ENCODE data around the gene EIF2S3B.

The EIF2S3B gene

GRCh38 chr12:10529603-10530002 lies 23.9 kb downstream of the EIF2S3B start:
- H3K36me3 ChIP-seq (ENCODE audit: low read depth) = no peaks in the 10 kb centered on the region
- ATAC-seq (ENCODE audit: low read depth) (no peak), DNase-seq (ENCODE audit: low spot score) (no peak)
- H3K9me3 ChIP-seq (ENCODE audit: severe bottlenecking) = no peaks in the 10 kb centered on the region
- no peak overlapping the region for H3K27ac ChIP-seq (ENCODE audit: poor library complexity, severe bottlenecking)
- H3K4me3 ChIP-seq (ENCODE audit: severe bottlenecking) = no peak overlapping the region
- TF ChIP-seq CTCF (IDR thresholded peaks at IDR 0.05; ENCODE audit: poor library complexity, severe bottlenecking) = no peak
- no peaks in the 10 kb centered on the region for H3K27me3 ChIP-seq (ENCODE audit: insufficient read depth, poor library complexity, severe bottlenecking)
- H3K4me1 ChIP-seq (ENCODE audit: insufficient read depth, poor library complexity, severe bottlenecking) = no peaks in the 10 kb centered on the region

- no peak for ATAC-seq (ENCODE audit: low read depth)
- H3K36me3 ChIP-seq (ENCODE audit: low read depth) = no peaks in the 10 kb centered on the region
- H3K4me1 ChIP-seq (ENCODE audit: insufficient read depth, poor library complexity, severe bottlenecking) = no peaks in the 10 kb centered on the region
- H3K27ac ChIP-seq (ENCODE audit: poor library complexity, severe bottlenecking) = no peak overlapping the region
- H3K9me3 ChIP-seq (ENCODE audit: severe bottlenecking) = no peaks in the 10 kb centered on the region
- H3K27me3 ChIP-seq (ENCODE audit: insufficient read depth, poor library complexity, severe bottlenecking) = no peaks in the 10 kb centered on the region
- TF ChIP-seq CTCF (IDR thresholded peaks at IDR 0.05; ENCODE audit: poor library complexity, severe bottlenecking) = no peak
- no peak overlapping the region for H3K4me3 ChIP-seq (ENCODE audit: severe bottlenecking)
- no peak for DNase-seq (ENCODE audit: low spot score)
Measured at GRCh38 chr12:10537721-10538120, 32.0 kb downstream of the EIF2S3B start.

GRCh38 chr12:10540776-10541205 lies 35.1 kb downstream of the EIF2S3B start:
- Histone ChIP-seq H3K4me1 (ENCODE audit: insufficient read depth, poor library complexity, severe bottlenecking) (no peaks in the 10 kb centered on the region), H3K27me3 (ENCODE audit: insufficient read depth, poor library complexity, severe bottlenecking) (no peaks in the 10 kb centered on the region), H3K9me3 (ENCODE audit: severe bottlenecking) (no peaks in the 10 kb centered on the region), H3K36me3 (ENCODE audit: low read depth) (no peaks in the 10 kb centered on the region), H3K4me3 (ENCODE audit: severe bottlenecking) (no peak overlapping the region), H3K27ac (ENCODE audit: poor library complexity, severe bottlenecking) (no peak overlapping the region)
- no peak for TF ChIP-seq CTCF (IDR thresholded peaks at IDR 0.05; ENCODE audit: poor library complexity, severe bottlenecking)
- no peak for DNase-seq (ENCODE audit: low spot score)
- peak; percentile 45; the same call in 2 of the 3 replicates for ATAC-seq (ENCODE audit: low read depth)

- Histone ChIP-seq H3K36me3 (ENCODE audit: low read depth) (no peaks in the 10 kb centered on the region), H3K27ac (ENCODE audit: poor library complexity, severe bottlenecking) (no peak overlapping the region), H3K9me3 (ENCODE audit: severe bottlenecking) (no peaks in the 10 kb centered on the region), H3K4me1 (ENCODE audit: insufficient read depth, poor library complexity, severe bottlenecking) (no peaks in the 10 kb centered on the region), H3K4me3 (ENCODE audit: severe bottlenecking) (no peak overlapping the region), H3K27me3 (ENCODE audit: insufficient read depth, poor library complexity, severe bottlenecking) (no peaks in the 10 kb centered on the region)
- no peak for ATAC-seq (ENCODE audit: low read depth)
- no peak for TF ChIP-seq CTCF (IDR thresholded peaks at IDR 0.05; ENCODE audit: poor library complexity, severe bottlenecking)
- no peak for DNase-seq (ENCODE audit: low spot score)
Measured at GRCh38 chr12:10543499-10543898, 37.8 kb downstream of the EIF2S3B start.

GRCh38 chr12:10551375-10551774 lies 45.7 kb downstream of the EIF2S3B start:
- DNase-seq (ENCODE audit: low spot score) = no peak
- no peaks in the 10 kb centered on the region for H3K9me3 ChIP-seq (ENCODE audit: severe bottlenecking)
- no peak overlapping the region for H3K27ac ChIP-seq (ENCODE audit: poor library complexity, severe bottlenecking)
- no peaks in the 10 kb centered on the region for H3K36me3 ChIP-seq (ENCODE audit: low read depth)
- no peaks in the 10 kb centered on the region for H3K4me1 ChIP-seq (ENCODE audit: insufficient read depth, poor library complexity, severe bottlenecking)
- no peaks in the 10 kb centered on the region for H3K27me3 ChIP-seq (ENCODE audit: insufficient read depth, poor library complexity, severe bottlenecking)
- ATAC-seq (ENCODE audit: low read depth) = no peak
- no peak for TF ChIP-seq CTCF (IDR thresholded peaks at IDR 0.05; ENCODE audit: poor library complexity, severe bottlenecking)
- H3K4me3 ChIP-seq (ENCODE audit: severe bottlenecking) = no peak overlapping the region
